ENCODE data around the gene TJP3.
A peak's percentile ranks its signal among the peaks of the same experiment; 100 is the strongest.
"Not testable (repeated sequence)": the region's sequence is repeated elsewhere in the genome, so short reads cannot be mapped to it uniquely, and the experiment has no call there.

Gene TJP3, protein sequence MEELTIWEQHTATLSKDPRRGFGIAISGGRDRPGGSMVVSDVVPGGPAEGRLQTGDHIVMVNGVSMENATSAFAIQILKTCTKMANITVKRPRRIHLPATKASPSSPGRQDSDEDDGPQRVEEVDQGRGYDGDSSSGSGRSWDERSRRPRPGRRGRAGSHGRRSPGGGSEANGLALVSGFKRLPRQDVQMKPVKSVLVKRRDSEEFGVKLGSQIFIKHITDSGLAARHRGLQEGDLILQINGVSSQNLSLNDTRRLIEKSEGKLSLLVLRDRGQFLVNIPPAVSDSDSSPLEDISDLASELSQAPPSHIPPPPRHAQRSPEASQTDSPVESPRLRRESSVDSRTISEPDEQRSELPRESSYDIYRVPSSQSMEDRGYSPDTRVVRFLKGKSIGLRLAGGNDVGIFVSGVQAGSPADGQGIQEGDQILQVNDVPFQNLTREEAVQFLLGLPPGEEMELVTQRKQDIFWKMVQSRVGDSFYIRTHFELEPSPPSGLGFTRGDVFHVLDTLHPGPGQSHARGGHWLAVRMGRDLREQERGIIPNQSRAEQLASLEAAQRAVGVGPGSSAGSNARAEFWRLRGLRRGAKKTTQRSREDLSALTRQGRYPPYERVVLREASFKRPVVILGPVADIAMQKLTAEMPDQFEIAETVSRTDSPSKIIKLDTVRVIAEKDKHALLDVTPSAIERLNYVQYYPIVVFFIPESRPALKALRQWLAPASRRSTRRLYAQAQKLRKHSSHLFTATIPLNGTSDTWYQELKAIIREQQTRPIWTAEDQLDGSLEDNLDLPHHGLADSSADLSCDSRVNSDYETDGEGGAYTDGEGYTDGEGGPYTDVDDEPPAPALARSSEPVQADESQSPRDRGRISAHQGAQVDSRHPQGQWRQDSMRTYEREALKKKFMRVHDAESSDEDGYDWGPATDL

DNA sequence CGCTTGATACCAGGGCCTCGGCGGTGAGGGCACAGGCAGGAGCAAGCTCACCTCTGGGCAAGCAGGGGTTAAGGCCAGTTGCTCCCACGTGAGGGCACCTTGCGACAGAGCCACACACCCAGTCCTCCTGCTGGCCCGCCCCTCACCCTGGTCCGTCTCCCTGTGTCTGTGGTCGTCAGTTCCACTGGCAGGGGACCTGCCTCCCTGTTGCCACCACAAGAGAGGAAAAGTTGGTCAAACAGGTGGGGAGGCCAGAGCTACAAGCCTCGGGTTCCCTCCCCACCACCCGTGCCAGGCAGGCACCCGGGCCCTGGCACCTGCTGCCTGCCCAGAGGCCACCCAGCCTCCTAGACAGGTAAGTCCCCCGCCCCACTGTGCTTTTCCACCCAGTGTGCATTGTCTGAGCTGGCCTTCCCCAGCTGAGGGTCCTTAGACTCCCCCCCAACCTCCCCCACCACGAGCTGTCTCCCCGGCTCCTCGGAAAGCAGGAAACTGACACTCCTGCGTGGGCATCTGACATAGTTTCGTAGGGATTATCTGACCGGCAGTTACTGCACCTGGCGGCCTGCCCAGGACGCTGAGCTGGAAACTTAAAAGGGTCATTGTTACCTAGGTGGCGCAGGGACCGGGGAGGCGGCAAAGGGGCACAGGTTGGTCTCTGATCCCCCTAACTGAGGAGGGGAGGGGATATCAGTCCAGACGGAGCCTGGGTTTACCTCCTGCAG is at the start of gene TJP3:
Gene TJP3 (plus strand): TSS at position 178 of the 725 bp plus-strand sequence. CDS start 20,049 bp downstream, outside the sequence.
- DNase-seq (ENCODE audit: low spot score) = no peak

GRCh38 chr19:3658870-3659745 is 49.1 kb upstream of the TJP3 start:
- DNase-seq (ENCODE audit: low spot score) = no peak

DNA sequence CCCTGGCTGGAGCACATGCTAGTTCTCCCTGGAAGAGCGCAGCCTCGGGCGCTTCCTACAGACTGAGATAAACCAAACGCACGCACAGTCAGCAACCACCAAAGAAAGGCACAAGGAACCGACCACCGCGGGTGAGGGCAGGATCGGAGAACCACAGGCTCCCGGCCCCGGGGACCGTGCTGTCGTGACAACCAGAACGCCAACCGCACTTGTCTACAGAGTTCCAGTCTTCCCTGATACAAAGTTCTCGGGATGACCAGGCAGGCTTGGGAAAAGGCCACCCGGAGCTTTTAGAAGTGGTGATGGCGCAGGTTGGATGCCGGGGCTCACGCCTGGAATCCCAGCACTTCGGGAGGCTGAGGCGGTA is 48.5 kb upstream of the TJP3 start:
- no peak for DNase-seq (ENCODE audit: low spot score)

GRCh38 chr19:3660493-3661219 is 47.5 kb upstream of the TJP3 start:
- peak; percentile 78 for DNase-seq (ENCODE audit: low spot score)

- no peak for DNase-seq (ENCODE audit: low spot score)
Observed at GRCh38 chr19:3661284-3662238, 46.6 kb upstream of the TJP3 start.

- no peak for DNase-seq (ENCODE audit: low spot score)
Observed at GRCh38 chr19:3663838-3664237, 44.3 kb upstream of the TJP3 start.

DNA sequence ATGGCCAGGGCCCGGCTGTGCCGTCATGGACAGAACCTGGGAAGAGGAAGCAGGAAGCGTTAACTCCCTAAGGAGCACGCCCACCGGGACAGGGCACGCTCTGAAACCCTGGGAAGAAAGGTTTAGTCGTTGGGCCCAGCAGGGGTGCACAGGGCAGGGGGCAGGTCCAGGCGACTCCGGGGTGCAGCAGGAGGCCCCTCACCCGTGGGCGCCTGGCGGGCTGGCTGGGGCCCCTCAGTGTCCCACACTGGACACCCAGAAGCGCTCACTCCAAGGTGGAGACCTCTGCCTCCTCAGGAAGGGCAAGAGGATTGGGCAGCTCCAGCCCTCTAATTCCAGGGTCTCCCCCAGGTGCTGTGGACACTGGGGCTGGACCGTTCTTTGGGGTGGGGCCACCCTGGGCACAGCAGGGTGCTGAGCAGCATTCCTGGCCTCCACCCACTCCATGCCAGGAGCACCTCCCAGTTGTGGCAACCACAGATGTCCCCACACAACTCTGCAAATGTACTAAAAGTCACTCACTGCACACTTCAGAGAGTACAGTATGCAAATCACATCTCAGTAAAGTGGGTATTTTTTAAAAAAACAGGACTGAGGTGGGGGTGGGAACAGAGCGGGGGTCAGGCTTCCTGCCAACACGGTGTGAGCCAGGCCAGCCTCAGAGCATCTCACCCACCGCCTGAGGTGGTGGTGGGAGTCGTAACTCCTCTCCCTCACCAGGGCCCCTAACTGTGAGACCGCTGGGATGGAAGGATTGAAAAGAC is 43.1 kb upstream of the TJP3 start:
- no peak for DNase-seq (ENCODE audit: low spot score)

DNA sequence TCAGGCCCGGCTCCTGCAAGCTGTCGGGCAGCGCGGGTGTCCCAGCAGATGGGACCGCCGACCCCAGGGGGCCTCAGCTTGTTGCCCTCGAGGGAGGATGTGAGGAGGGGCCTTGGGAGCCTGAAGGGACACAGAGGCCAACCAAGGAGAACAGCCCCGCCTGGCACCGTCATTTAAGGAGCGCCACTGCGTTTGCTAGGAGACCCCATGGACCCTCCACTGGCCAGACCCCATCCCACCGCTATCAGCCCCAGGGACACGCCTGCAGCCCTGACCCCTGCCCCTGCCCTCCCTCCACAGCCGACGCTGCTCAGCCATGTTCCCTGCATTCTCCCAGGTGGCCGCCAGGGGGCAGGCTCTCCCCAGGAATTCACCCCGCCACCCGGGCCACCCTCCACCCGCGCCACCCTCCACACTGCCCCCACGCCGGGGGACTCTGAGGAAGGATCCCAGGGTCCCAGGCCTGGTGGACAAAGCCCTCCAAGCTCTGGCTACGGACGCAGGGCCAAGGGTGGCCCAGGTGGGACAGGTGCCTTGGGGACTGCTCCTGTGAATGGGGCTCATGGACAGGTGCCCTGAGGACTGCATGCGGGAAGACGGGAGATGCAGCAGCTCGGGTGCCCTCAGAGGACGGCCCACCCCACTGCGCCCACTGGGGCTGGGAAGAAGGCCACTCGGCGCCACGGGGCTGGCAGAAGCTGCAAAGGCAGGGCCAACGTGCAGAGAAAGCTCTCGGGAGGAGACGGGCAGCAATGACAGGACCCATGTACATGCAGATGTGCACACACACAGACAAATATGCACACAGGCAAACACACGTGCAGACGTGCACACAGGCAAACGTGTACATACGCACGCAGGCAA is 42.3 kb upstream of the TJP3 start:
- DNase-seq (ENCODE audit: low spot score) = peak; percentile 55

- DNase-seq (ENCODE audit: low spot score) = not testable (repeated sequence)
Observed at GRCh38 chr19:3666545-3666856, 41.7 kb upstream of the TJP3 start.

- DNase-seq (ENCODE audit: low spot score) = no peak
Observed at GRCh38 chr19:3667037-3667638, 41.0 kb upstream of the TJP3 start.

- no peak for DNase-seq (ENCODE audit: low spot score)
Observed at GRCh38 chr19:3667766-3668165, 40.4 kb upstream of the TJP3 start.

DNA sequence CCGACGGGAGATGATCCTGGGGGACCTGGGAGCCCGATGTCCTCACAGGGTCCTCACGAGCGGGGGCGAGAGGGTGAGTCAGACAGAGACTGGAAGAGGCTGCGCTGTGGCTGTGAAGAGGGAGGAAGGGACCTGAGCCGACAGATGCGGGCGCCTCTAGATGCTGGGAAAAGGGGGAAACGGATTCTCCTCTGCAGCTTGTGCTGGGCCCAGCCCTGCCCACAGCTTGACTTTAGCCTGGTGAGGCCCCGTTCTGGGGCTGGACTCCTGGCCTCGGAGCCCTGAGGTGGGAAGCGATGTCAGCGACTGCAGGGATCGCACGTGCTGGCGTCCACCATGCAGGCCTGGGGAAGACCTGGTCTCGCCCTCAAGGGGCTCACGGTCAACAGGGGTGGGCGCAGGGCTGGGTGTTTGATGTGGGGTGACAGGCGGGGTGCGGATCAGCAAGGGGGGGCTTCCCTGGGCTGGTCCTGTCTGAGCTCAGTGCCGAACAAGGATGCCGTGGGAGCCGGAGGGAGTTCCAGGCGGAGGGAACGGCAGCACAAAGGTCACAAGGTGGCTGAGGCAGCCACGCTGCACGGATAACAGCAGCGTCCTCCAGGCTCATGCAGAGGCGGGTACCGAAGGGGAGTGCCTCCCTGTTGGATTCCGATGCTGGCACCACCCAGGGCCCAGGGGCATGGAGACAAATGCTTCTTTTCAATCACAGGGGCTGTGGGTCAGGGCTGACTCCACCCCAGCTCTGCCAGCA is 39.7 kb upstream of the TJP3 start:
- no peak for DNase-seq (ENCODE audit: low spot score)

DNA sequence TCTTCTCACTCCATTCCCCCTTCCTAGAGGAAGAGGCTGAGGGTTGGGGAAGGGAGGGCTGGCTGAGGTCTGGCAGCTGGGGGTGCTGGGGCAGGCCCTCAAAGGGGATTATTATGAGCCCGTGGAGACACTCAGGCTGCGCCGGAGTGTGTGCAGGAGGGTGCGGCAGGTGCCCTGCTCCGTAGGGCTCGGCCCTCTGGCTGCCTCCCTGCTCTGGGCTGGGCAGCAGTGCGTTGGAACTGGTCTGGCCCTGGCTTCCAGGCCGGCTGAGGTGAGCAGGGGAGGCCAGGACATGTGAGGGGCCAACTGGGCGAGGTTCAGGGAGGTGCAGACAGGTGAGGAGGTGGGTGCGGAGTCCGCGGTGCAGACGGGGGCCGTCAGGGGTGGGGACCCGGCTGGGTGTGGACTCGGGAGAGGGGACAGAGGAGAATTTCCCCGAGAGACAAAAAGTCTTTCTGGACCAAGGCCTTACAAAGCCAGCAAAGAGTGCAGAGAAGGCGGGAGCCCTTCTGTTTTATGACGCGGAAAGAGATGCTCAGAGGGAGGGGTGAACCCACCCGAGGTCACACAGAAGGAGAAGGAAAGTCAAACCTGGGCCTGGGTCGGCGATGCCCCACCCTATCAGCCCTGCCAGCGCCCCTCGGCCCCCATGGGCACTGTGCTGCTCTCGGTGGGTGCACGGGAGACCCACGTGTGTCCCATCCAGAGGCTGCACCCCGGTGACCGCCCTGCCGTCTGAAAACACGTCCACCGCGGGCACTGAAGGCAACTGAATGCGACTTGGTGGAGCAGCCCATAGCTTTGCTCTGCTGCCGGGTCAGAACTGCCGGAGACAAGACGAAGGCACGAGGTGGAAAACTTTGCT is 38.9 kb upstream of the TJP3 start:
- no peak for DNase-seq (ENCODE audit: low spot score)

- peak; percentile 79 for DNase-seq (ENCODE audit: low spot score)
Observed at GRCh38 chr19:3669947-3670795, 38.0 kb upstream of the TJP3 start.

Data from cerebellar cortex (tissue), 1 donor.